ENCODE results near the gene DPEP3.
"Not testable (repeated sequence)": the region's sequence is repeated elsewhere in the genome, so short reads cannot be mapped to it uniquely, and the experiment has no call there.

DNA sequence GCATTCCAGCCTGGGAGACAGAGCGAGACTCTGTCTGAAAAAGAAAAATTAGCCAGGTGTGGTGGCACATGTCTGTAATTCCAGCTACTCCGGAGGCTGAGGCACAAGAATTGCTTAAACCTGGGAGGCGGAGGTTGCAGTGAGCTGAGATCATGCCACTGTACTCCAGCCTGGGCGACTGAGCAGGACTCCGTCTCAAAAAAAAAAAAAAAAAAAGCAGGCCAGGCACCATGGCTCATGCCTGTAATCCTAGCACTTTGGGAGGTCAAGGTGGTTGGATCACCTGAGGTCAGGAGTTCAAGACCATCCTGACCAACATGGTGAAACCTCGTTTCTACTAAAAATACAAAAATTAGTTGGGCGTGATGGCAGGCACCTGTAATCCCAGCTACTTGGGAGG, 8.0 kb downstream of the DPEP3 start:
- not testable (repeated sequence) for TF ChIP-seq POLR2A (IDR thresholded peaks at IDR 0.05)
- TF ChIP-seq, protein P1, sequence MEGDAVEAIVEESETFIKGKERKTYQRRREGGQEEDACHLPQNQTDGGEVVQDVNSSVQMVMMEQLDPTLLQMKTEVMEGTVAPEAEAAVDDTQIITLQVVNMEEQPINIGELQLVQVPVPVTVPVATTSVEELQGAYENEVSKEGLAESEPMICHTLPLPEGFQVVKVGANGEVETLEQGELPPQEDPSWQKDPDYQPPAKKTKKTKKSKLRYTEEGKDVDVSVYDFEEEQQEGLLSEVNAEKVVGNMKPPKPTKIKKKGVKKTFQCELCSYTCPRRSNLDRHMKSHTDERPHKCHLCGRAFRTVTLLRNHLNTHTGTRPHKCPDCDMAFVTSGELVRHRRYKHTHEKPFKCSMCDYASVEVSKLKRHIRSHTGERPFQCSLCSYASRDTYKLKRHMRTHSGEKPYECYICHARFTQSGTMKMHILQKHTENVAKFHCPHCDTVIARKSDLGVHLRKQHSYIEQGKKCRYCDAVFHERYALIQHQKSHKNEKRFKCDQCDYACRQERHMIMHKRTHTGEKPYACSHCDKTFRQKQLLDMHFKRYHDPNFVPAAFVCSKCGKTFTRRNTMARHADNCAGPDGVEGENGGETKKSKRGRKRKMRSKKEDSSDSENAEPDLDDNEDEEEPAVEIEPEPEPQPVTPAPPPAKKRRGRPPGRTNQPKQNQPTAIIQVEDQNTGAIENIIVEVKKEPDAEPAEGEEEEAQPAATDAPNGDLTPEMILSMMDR (IDR thresholded peaks at IDR 0.05), result not testable (repeated sequence)

Data from esophagus squamous epithelium (tissue), 4 donors.